Stimulated activated CD4-positive, alpha-beta T cell treated with anti-CD3 and anti-CD28 coated beads, TNF-alpha, amount 100 ng/mL, for 1 hour (primary cell): ENCODE results near the gene PGC.

ENCODE experiments used
- DNase-seq, 3 donors: peaks; one replicate each; pipeline ENCODE4 v3.0.0-alpha.2; 2020; ENCODE audit warnings: low read depth in 3 of 3, low spot score in 1 of 3

Gene PGC

GRCh38 chr6:41700463-41701347 lies 46.5 kb downstream of the PGC start:
- no peak for DNase-seq

GRCh38 chr6:41699063-41699462 lies 48.1 kb downstream of the PGC start:
- no peak for DNase-seq

- no peak for DNase-seq
Observed at GRCh38 chr6:41697861-41698781, 49.1 kb downstream of the PGC start.

- DNase-seq = no peak
Observed at GRCh38 chr6:41696788-41697187, 50.4 kb downstream of the PGC start.

GRCh38 chr6:41695825-41696224 lies 51.4 kb downstream of the PGC start:
- DNase-seq = no peak

- DNase-seq = no peak
Observed at GRCh38 chr6:41694815-41695526, 52.2 kb downstream of the PGC start.

GRCh38 chr6:41693281-41694240 lies 53.6 kb downstream of the PGC start:
- no peak for DNase-seq

GRCh38 chr6:41692730-41693129 lies 54.5 kb downstream of the PGC start:
- DNase-seq = no peak

- no peak for DNase-seq
Observed at GRCh38 chr6:41692080-41692675, 55.0 kb downstream of the PGC start.

GRCh38 chr6:41691426-41692079 lies 55.6 kb downstream of the PGC start:
- DNase-seq = no peak

- no peak for DNase-seq
Observed at GRCh38 chr6:41690541-41691330, 56.5 kb downstream of the PGC start.

GRCh38 chr6:41689171-41690008 lies 57.8 kb downstream of the PGC start:
- DNase-seq = no peak

- no peak for DNase-seq
Observed at GRCh38 chr6:41688256-41688965, 58.8 kb downstream of the PGC start.

- no peak for DNase-seq
Observed at GRCh38 chr6:41687501-41688175, 59.6 kb downstream of the PGC start.
